Glomerular endothelial cell (primary cell): ENCODE results near the gene GPC6. TPM values are rescaled to one million over a fixed set of nuclear protein-coding genes. Genes with fewer than 3 reads are reported as not detected.

Experiments used
- DNase-seq: peaks from one replicate; pipeline ENCODE4 v3.0.0-alpha.2; 2011; ENCODE audit warnings: low read depth, low spot score; ENCODE audit errors: extremely low read depth
- total RNA-seq: library from RNA; depleted of rRNA; stranded (reverse); fragments of >200 nt; gene quantifications from 2 replicates; pipeline ENCODE4 v1.2.3, GENCODE V29; 2015

The GPC6 gene
- total RNA-seq, 1 donor from 2014 or later: 11.0 TPM

GRCh38 chr13:94411747-94412146 is 1185.1 kb downstream of the GPC6 start:
- no peak for DNase-seq

DNA sequence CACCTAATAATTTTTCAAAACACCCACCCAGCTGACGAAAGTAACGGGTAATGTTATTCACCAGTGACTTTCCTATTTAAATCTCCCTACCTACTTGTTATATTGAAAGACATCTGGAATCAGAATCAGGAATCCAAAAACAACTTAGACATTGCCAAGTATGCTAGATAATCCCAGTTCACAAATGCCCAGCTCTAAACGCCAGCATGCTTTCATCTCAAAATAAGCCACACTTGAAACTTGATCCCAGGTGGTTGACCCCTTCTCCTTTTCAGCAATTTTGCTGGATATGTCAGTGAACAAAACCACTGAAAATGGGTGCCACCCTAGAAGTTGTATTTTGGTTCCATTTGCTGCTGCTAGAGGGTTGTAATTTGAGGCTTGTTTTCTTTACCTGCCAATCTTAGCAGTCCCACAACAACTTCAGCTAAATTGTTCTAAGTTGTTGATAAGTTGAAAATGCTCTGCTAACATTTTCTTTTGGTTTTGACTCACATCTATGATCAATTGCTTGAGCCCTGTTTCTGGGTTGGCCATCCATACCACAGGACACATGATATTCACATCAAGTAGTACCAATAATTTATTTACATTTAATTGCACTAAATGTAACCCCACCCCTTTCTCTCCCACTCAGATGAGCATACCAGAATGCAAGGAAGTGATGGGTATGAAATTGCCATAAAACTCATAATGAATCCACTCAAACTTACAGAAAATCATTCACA is 1186.4 kb downstream of the GPC6 start:
- DNase-seq: no peak

DNA sequence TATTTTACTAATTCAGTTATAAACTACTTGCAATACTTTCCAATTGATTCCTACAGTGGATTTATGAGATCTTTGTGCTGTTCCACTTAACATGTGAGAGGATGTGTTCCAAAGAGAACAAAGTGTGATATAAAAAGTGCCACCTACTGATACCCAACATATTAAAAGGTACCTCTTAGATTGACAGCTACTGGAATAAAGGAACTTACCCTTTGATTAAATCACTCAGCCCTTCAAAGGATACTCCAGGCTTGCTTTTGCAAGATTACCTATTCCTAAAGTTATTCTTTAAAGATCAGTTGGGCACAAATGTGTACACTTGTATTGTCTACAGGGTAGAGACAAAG is 1187.0 kb downstream of the GPC6 start:
- no peak for DNase-seq

GRCh38 chr13:94414141-94414540 is 1187.5 kb downstream of the GPC6 start:
- DNase-seq: no peak

GRCh38 chr13:94414708-94415107 is 1188.1 kb downstream of the GPC6 start:
- DNase-seq: no peak

- no peak for DNase-seq
Measured at GRCh38 chr13:94415500-94416237, 1189.1 kb downstream of the GPC6 start.

- no peak for DNase-seq
Measured at GRCh38 chr13:94416454-94417080, 1190.0 kb downstream of the GPC6 start.

DNA sequence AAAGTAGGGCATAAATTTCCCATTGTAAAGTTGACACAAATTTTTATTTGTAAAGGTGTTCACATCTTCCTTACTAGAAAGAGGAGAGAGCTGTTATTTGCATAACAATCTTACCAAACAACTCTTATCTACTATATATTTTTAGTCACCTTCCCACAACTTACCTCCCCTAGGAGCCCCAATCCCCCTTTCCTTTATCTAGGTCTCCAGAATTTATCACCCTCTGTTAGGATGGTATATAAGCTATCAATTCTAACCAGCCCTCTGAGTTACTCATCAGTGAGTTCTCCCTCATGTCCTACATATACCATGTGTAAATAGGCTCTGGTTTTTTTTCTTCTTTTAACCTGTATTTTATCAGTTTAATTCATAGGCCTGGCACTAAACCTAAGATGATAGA is 1190.7 kb downstream of the GPC6 start:
- DNase-seq: no peak

DNA sequence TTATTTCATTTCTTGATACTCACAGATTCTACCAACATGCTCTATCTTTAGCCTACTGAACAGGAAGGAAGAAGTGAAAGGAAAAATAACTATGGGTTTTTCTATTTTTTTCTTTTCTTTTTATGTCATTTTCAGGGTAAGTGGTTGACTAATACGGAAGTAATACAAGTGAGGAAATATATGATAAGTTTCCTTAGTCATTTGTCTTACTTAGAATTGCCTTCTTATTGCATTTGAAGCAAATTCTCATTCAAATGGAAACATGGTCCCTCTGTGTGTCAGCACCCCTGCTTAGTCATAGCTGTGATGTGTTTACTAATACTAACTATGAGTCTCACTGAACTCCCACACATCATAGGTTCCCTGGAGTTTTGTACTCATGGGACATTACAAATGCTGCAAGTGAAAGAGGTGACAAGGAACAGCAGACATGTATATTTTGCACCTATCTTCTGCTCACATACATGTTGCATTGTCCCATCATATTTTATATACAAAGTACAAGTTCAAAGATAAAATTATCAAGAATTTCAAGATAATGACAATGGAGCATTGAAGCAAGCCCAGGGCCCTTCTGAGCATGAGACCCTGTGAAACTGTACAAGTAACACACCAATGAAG is 1192.8 kb downstream of the GPC6 start:
- DNase-seq: no peak

DNA sequence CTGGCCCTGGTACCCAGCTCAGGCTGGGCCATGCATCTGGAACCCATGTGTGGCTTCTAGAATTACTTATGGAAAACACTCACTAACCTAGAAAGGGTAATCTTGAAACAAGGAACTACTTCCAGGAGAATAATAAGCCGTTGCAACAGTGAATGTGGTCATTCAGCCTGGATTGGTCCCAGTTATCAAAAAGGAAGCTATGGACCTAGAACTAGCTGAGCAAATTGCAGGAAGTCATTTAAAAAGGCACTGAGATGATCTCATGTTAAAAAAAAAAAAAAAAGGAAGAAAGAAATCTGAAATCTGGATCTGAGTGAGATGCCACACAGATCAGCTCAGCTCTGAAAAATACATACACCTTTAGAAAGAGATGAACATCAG is 1193.3 kb downstream of the GPC6 start:
- no peak for DNase-seq

DNA sequence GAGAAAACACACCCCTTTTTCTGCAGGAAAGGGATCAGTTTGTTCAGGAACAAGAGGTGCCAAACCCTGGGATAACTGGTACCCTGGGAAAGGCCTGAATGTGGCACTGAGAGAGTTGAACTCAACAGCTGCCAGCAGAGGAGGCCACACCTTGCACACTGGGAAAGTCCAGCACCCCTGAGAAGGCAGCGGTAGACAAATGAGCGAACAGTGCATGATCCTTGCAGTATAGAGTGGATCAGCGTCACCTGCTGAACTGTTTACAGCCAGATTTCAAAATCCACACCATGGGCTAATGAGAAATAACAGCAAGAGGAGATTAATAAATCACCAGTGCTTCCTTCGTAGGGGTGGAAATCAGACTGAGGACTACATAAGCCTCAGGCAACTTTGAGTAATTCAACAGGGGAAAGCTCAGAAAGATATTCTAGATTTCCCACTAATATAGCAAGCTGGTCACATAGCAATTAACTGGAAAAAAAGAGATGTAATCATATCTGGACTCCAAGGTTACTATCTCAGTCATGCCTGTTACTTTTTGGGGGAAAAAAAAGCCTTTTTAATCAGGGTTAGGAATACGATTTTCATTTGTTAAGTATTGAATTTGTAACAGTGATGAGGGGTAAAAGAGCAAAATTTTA is 1200.8 kb downstream of the GPC6 start:
- DNase-seq: no peak

GRCh38 chr13:94431574-94431973 is 1205.0 kb downstream of the GPC6 start:
- DNase-seq: no peak

- DNase-seq: no peak
Measured at GRCh38 chr13:94431987-94432386, 1205.4 kb downstream of the GPC6 start.

DNA sequence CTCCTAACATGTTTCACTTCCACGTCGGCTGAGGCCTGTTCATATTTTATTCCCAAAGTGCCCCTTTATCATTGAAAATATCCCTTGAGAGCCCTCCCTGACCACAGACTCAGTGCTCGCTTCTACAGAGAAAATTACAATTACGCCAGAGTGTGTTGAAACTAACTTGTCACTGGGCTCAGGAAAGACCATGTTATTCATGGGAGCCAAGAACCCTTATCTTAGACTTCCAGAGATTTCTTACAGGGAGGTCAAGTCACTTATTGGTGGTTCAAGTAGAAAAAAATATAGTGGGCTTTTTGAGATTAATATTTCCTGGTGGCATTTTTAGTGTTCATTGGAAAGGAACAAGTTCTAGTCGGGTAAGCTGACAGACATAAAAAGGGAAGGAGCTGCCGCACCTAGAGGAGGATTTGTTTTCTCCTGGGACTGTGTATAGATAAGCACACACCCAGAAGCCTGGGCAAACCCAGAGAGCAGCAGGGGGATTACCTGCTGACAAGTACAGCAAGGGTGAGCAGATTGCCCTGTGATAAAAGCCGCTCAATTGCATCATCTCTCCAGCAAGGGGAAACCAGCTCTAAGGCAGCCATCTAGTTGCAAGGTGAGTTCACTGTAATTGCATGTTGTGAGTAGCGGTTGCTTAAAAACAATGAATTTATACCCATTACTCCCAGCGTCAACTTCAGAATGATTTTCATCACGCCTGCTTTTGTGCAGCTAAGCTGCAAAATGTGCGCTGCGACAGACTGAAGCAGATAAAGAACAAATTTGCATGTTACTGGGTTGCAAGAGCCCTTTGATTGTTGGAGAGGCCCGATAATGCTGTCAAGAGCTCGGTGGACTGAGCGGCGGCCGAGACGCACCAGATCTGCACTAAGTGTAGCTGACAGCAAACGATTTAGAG is 1206.7 kb downstream of the GPC6 start:
- no peak for DNase-seq

- DNase-seq: peak; percentile 42
Measured at GRCh38 chr13:94435604-94436226, 1209.1 kb downstream of the GPC6 start.

DNA sequence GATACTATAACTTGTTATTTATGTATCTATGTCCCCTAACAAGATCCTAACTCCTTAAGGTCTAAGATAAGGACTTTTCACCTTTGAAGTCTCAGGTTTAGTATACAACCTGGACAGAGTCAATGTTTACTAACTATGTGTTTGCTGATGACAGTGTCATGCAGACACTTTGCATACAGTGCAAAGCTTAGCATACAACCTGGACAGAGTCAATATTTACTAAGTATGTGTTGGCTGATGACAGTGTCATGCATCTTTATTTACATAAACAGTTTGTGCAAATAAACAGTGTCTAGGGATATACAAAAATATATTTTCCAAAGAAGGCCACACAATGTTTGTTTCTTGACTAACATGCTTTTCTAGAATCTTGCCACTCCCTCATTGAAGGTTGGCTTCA is 1218.2 kb downstream of the GPC6 start:
- DNase-seq: no peak

DNA sequence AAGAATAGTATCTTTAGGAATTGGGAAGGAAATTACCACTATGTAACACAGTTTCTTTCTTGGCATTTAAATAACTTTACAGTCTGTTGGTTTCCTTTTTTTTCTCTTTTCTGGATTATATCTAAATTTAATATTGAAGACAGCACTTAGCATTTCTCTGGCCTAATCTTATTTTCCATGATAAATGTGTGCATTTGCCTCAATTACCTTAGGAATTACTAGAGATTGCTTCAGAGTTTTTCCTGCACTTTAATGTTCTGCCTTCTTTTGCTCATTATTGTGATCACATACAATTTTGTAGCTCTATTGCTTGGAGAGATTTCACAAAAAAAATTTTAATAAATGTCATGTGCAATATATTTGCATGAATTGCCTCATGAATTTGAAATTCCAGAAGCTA is 1227.7 kb downstream of the GPC6 start:
- DNase-seq: no peak

- DNase-seq: no peak
Measured at GRCh38 chr13:94454906-94455305, 1228.3 kb downstream of the GPC6 start.

DNA sequence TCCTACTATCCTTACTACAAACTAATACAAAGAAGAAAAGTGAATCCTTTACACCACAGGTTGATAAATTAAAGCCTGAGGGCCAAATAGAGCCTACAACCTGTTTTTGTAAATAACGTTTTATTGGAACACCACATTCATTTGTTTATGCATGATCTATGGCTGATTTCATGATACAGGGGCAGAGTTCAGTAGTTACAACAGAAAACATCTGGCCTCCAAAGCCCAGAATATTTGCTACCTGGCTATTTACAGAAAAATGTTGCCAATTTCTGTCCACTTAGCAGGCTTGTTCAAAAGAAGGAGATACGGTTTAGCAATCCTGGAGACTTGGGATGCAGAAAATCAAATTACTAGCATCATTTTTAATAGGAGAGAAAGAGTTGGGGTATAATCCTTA is 1228.8 kb downstream of the GPC6 start:
- DNase-seq: no peak
